B cell (primary cell): Measurements from ENCODE around the gene SIRPA.

ENCODE experiments used
- EZH2 ChIP-seq: IDR thresholded peaks from 2 replicates; pipeline ENCODE4 v1.6.1; 2012; ENCODE audit warnings: borderline replicate concordance, low read depth, mild to moderate bottlenecking, moderate library complexity, low read length; ENCODE audit not compliant: insufficient read depth, poor library complexity, severe bottlenecking
- TF ChIP-seq, protein P1 (sequence below): fragments of 200-600 bp; IDR thresholded peaks from one replicate; pipeline ENCODE4 v1.8.0; 2022; ENCODE audit warnings: antibody characterized with exemption, mild to moderate bottlenecking

DNA sequence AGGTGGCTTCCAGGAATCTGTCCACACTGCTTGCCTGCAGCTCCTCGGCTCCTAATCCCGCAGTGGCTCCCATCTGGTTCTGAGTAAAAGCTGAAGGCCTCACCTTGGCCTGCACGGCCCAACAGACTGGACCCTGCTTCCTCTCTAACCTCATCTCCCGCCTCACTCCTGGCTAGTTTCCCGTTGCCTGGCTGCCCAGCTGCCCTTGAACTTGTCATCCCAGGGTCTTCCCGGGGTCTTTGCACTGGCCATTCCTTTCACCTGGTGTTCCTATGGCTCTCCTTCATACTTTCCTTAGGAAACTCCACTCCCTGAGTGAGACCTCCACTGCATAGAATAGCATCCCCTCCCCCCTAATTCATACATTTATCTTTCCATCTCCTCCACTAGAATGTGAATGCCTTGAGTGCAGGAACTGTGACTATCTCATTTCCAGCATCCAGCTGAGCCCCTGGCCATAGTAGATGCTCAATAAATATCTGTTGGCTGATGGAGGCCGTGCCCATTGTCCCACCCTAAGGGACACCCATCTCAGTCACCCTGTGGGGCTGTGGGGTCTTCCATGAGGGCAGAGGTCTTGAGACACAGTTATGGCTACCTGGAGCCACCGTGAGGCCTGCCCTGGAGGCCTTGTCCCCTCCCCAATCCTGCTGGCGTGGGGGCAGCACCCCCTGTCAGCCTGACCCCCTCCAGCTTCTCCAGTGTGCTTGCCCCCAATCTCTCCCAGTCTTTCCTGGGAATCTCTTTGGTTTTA lies 9.1 kb upstream of the SIRPA start:
- TF ChIP-seq, protein P1, sequence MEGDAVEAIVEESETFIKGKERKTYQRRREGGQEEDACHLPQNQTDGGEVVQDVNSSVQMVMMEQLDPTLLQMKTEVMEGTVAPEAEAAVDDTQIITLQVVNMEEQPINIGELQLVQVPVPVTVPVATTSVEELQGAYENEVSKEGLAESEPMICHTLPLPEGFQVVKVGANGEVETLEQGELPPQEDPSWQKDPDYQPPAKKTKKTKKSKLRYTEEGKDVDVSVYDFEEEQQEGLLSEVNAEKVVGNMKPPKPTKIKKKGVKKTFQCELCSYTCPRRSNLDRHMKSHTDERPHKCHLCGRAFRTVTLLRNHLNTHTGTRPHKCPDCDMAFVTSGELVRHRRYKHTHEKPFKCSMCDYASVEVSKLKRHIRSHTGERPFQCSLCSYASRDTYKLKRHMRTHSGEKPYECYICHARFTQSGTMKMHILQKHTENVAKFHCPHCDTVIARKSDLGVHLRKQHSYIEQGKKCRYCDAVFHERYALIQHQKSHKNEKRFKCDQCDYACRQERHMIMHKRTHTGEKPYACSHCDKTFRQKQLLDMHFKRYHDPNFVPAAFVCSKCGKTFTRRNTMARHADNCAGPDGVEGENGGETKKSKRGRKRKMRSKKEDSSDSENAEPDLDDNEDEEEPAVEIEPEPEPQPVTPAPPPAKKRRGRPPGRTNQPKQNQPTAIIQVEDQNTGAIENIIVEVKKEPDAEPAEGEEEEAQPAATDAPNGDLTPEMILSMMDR: no peak
- no peak for TF ChIP-seq EZH2
